H9 (cell line): ENCODE data around the gene AKT3. TPM values are rescaled to one million over a fixed set of nuclear protein-coding genes. Genes with fewer than 3 reads are reported as not detected.

Experiments
- DNase-seq: peaks from one replicate; pipeline ENCODE4 v3.0.0-alpha.2; 2017
- H2AFZ ChIP-seq: one replicate; pipeline ENCODE4 v1.6.1; 2013; ENCODE audit warnings: mild to moderate bottlenecking, low read length, control low read depth, moderate library complexity
- H2AK5ac ChIP-seq: 2 replicates; pipeline ENCODE4 v1.6.1; 2013; ENCODE audit warnings: low read length, control low read depth, mixed read lengths; ENCODE audit not compliant: insufficient read length
- H2BK120ac ChIP-seq: one replicate; pipeline ENCODE4 v1.6.1; 2013; ENCODE audit warnings: low read depth, mild to moderate bottlenecking, low read length, control low read depth, inconsistent platforms; ENCODE audit not compliant: poor library complexity, severe bottlenecking
- H2BK12ac ChIP-seq: 2 replicates; pipeline ENCODE4 v1.6.1; 2013; ENCODE audit warnings: low read length, control low read depth, mixed read lengths, low read depth; ENCODE audit not compliant: insufficient read length
- H2BK15ac ChIP-seq: 2 replicates; pipeline ENCODE4 v1.6.1; 2013; ENCODE audit warnings: low read depth, low read length, control low read depth
- H2BK20ac ChIP-seq: one replicate; pipeline ENCODE4 v1.6.1; 2013; ENCODE audit warnings: low read depth, mild to moderate bottlenecking, low read length, control low read depth, inconsistent platforms; ENCODE audit not compliant: poor library complexity, severe bottlenecking
- H2BK5ac ChIP-seq: 2 replicates; pipeline ENCODE4 v1.6.1; 2013; ENCODE audit warnings: low read length, control low read depth, mixed read lengths; ENCODE audit not compliant: insufficient read length
- H3K14ac ChIP-seq: 2 replicates; pipeline ENCODE4 v1.6.1; 2013; ENCODE audit warnings: low read length, control low read depth; ENCODE audit not compliant: insufficient read depth
- H3K18ac ChIP-seq: 2 replicates; pipeline ENCODE4 v1.6.1; 2013; ENCODE audit warnings: low read depth, mild to moderate bottlenecking, mixed read lengths, low read length, control low read depth; ENCODE audit not compliant: insufficient read length
- H3K23ac ChIP-seq: 2 replicates; pipeline ENCODE4 v1.6.1; 2013; ENCODE audit warnings: low read length, control low read depth, mixed read lengths, low read depth; ENCODE audit not compliant: insufficient read length
- H3K23me2 ChIP-seq: 2 replicates; pipeline ENCODE4 v1.6.1; 2013; ENCODE audit warnings: low read depth, mild to moderate bottlenecking, mixed read lengths, low read length, control low read depth; ENCODE audit not compliant: insufficient read length, poor library complexity, severe bottlenecking
- H3K27ac ChIP-seq: 2 replicates; pipeline ENCODE4 v1.5.1; 2013; ENCODE audit warnings: low read length, control low read depth, mixed read lengths, low read depth; ENCODE audit not compliant: insufficient read length
- H3K27me3 ChIP-seq: 2 replicates; pipeline ENCODE4 v1.6.1; 2013; ENCODE audit warnings: low read length, control low read depth, inconsistent platforms; ENCODE audit not compliant: insufficient read depth
- H3K4ac ChIP-seq: 2 replicates; pipeline ENCODE4 v1.6.1; 2013; ENCODE audit warnings: low read depth, mild to moderate bottlenecking, control low read depth, inconsistent platforms, low read length, moderate library complexity
- H3K4me1 ChIP-seq: 2 replicates; pipeline ENCODE4 v1.6.1; 2013; ENCODE audit warnings: low read length, control low read depth, inconsistent platforms; ENCODE audit not compliant: insufficient read depth
- H3K4me2 ChIP-seq: 2 replicates; pipeline ENCODE4 v1.6.1; 2013; ENCODE audit warnings: low read length, control low read depth, mixed read lengths; ENCODE audit not compliant: insufficient read length, insufficient read depth
- H3K56ac ChIP-seq: 2 replicates; pipeline ENCODE4 v1.6.1; 2013; ENCODE audit warnings: low read depth, mild to moderate bottlenecking, mixed read lengths, low read length, control low read depth; ENCODE audit not compliant: insufficient read length
- H3K79me1 ChIP-seq: 2 replicates; pipeline ENCODE4 v1.6.1; 2013; ENCODE audit warnings: low read depth, mild to moderate bottlenecking, moderate library complexity, low read length, control low read depth, inconsistent platforms; ENCODE audit not compliant: insufficient read depth, poor library complexity, severe bottlenecking
- H3K79me2 ChIP-seq: 2 replicates; pipeline ENCODE4 v1.6.1; 2013; ENCODE audit warnings: low read length, control low read depth, inconsistent platforms; ENCODE audit not compliant: insufficient read depth
- H3K9ac ChIP-seq: 2 replicates; pipeline ENCODE4 v1.6.1; 2013; ENCODE audit warnings: low read length, control low read depth, mixed read lengths; ENCODE audit not compliant: insufficient read length; ENCODE audit errors: extremely low read depth
- H3K9me3 ChIP-seq: one replicate; pipeline ENCODE4 v1.6.1; 2013; ENCODE audit warnings: low read depth, low read length, inconsistent platforms; ENCODE audit not compliant: control insufficient read depth
- H3T11ph ChIP-seq: one replicate; pipeline ENCODE4 v1.6.1; 2013; ENCODE audit warnings: mild to moderate bottlenecking, low read length, control low read depth, inconsistent platforms
- H4K20me1 ChIP-seq: one replicate; pipeline ENCODE4 v1.6.1; 2013; ENCODE audit not compliant: control insufficient read depth, insufficient read length, insufficient read depth
- H4K5ac ChIP-seq: 2 replicates; pipeline ENCODE4 v1.6.1; 2013; ENCODE audit warnings: low read depth, mild to moderate bottlenecking, mixed read lengths, low read length, control low read depth; ENCODE audit not compliant: insufficient read length
- H4K8ac ChIP-seq: replicated peaks from 2 replicates; pipeline ENCODE4 v1.6.1; 2013; ENCODE audit warnings: low read length, control low read depth, mixed read lengths, low read depth; ENCODE audit not compliant: insufficient read length
- H4K91ac ChIP-seq: 2 replicates; pipeline ENCODE4 v1.6.1; 2013; ENCODE audit warnings: low read depth, mild to moderate bottlenecking, moderate library complexity, mixed read lengths, low read length, control low read depth; ENCODE audit not compliant: insufficient read length
- H3K27ac Mint-ChIP-seq, 3 experiments: 2 replicates in 2 of 3; 3 replicates in 1 of 3; pipeline ENCODE4 v1.8.0; 2020 to 2021; ENCODE audit warnings: mixed read lengths in 3 of 3, mild to moderate bottlenecking in 1 of 3, moderate library complexity in 1 of 3
- H3K27me3 Mint-ChIP-seq: 2 replicates; pipeline ENCODE4 v1.8.0; 2021; ENCODE audit warnings: low read depth, mild to moderate bottlenecking, moderate library complexity, mixed read lengths
- H3K36me3 Mint-ChIP-seq, 3 experiments: 2 replicates in 2 of 3; 3 replicates in 1 of 3; pipeline ENCODE4 v1.8.0; 2020 to 2021; ENCODE audit warnings: low read depth in 3 of 3, mixed read lengths in 3 of 3; ENCODE audit not compliant: insufficient read depth in 1 of 3
- H3K4me1 Mint-ChIP-seq, 2 experiments: 2 replicates each; pipeline ENCODE4 v1.8.0; 2020; ENCODE audit warnings: mixed read lengths in 2 of 2
- H3K4me3 Mint-ChIP-seq, 2 experiments: 2 replicates in 1 of 2; 3 replicates in 1 of 2; pipeline ENCODE4 v1.8.0; 2020 to 2021; ENCODE audit warnings: mild to moderate bottlenecking in 2 of 2, mixed read lengths in 2 of 2, moderate library complexity in 1 of 2
- H3K9me3 Mint-ChIP-seq, 2 experiments: 2 replicates in 1 of 2; 3 replicates in 1 of 2; pipeline ENCODE4 v1.8.0; 2020; ENCODE audit warnings: mild to moderate bottlenecking in 2 of 2, mixed read lengths in 2 of 2, moderate library complexity in 1 of 2
- CTCF ChIP-seq: fragments of 200-600 bp; sonication (generic); conservative IDR thresholded peaks from 3 replicates; pipeline ENCODE4 v1.8.0; 2021; ENCODE audit warnings: antibody characterized with exemption, mild to moderate bottlenecking
- WGBS: extraction: QIAGEN DNeasy Blood & Tissue Kit; methylation state at CpG from one replicate; pipeline ENCODE4 v1.1.7; 2013; ENCODE audit warnings: missing lambda C conversion rate, low lambda C conversion rate, mixed read lengths; ENCODE audit not compliant: insufficient read length; ENCODE audit errors: extremely low coverage; 5-methylcytosine and 5-hydroxymethylcytosine counted together
- total RNA-seq: library from RNA; stranded (reverse); gene quantifications from 2 replicates; pipeline ENCODE4 v1.2.1, GENCODE V29; 2021

AKT3 gene
- total RNA-seq, 1 experiment from 2014 or later = 27.8 TPM

- Histone ChIP-seq H3K56ac (no peak overlapping the region), H3K79me1 (no peaks in the 10 kb centered on the region), H3K4me1 (peaks cover 20% of the 10 kb centered on the region), H2BK12ac (no peak overlapping the region), H4K8ac (no peak overlapping the region), H3K18ac (no peak overlapping the region), H2AFZ (no peak overlapping the region), H3K9me3 (no peaks in the 10 kb centered on the region), H2BK15ac (no peak overlapping the region), H3K79me2 (no peaks in the 10 kb centered on the region), H3K27me3 (no peaks in the 10 kb centered on the region), H3K14ac (no peak overlapping the region), H3K4me2 (no peak overlapping the region), H3T11ph (no peak overlapping the region), H3K4ac (no peak overlapping the region), H2BK120ac (no peak overlapping the region), H3K23ac (no peak overlapping the region), H2AK5ac (no peak overlapping the region), H3K23me2 (no peaks in the 10 kb centered on the region), H2BK5ac (no peak overlapping the region), H4K20me1 (no peaks in the 10 kb centered on the region), H4K5ac (no peak overlapping the region), H3K9ac (no peak overlapping the region), H3K27ac (no peak overlapping the region), H2BK20ac (no peak overlapping the region), H4K91ac (no peak overlapping the region)
- Mint-ChIP-seq H3K36me3 (no peaks in the 10 kb centered on the region; a peak in 1 of 7 replicates), H3K4me1 (peaks cover 60 to 64% of the 10 kb centered on the region in 2 experiments), H3K27ac (no peak overlapping the region), H3K4me3 (no peak overlapping the region), H3K27me3 (no peaks in the 10 kb centered on the region), H3K9me3 (no peaks in the 10 kb centered on the region)
- no CpG with 5 or more reads among the region's 3 CpGs for WGBS
- TF ChIP-seq CTCF = no peak
- no peak for DNase-seq
Observed at GRCh38 chr1:243735457-243735856, 114.6 kb downstream of the AKT3 start.
